ENCODE results near the gene CCDC198. TPM values are rescaled to one million over a fixed set of nuclear protein-coding genes. Genes with fewer than 3 reads are reported as not detected.

CCDC198 gene
- total and polyA plus RNA-seq, 9 of the 15 experiments (the other 6 are each of a cell fraction or from before 2014, with no cell fraction given), result not detected

GRCh38 chr14:57480051-57480450, 13.6 kb downstream of the CCDC198 start:
- Histone ChIP-seq H3K79me2 (ENCODE audit: control insufficient read depth, insufficient read depth, low read length) (no peaks in the 10 kb centered on the region), H3K36me3 (ENCODE audit: control insufficient read depth, insufficient read depth, low read length) (no peaks in the 10 kb centered on the region), H2AFZ (ENCODE audit: low read depth, low read length) (no peak overlapping the region), H3K9ac (ENCODE audit: insufficient read depth in 1 of 2, low read depth in 2 of 2, low read length in 2 of 2) (no peak overlapping the region), H3K4me2 (ENCODE audit: insufficient read depth, low read length) (no peak overlapping the region), H3K9me3 (replicated peaks; ENCODE audit: control insufficient read depth, insufficient read depth, low read depth, low read length) (no peaks in the 10 kb centered on the region), H3K27ac (ENCODE audit: extremely low read depth, low read depth, low read length) (no peak overlapping the region), H3K27me3 (ENCODE audit: control insufficient read depth in 2 of 2, insufficient read depth in 2 of 2, low read length in 2 of 2) (no peaks in the 10 kb centered on the region), H3K4me1 (replicated peaks in 1 of 2; ENCODE audit: control insufficient read depth in 2 of 2, insufficient read depth in 2 of 2, low read length in 2 of 2) (no peaks in the 10 kb centered on the region), H3K4me3 (no peak overlapping the region), H3K9me1 (ENCODE audit: control insufficient read depth, insufficient read depth, low read length) (no peaks in the 10 kb centered on the region), H4K20me1 (replicated peaks; ENCODE audit: control insufficient read depth, insufficient read depth, low read length) (no peaks in the 10 kb centered on the region)
- FAIRE-seq, result no peak
- BruUV-seq (replicated peaks), result no TSS peak
- DNase-seq (ENCODE audit: extremely low read depth in 1 of 4, low spot score in 3 of 4), result no peak
- ATAC-seq, result no peak
- in situ Hi-C loops (cut with MboI) (loop anchor here (10.0 kb wide), 1 partner anchor 605 kb away; no protein-coding TSS in a partner anchor), intact Hi-C loops (cut with micrococcal nuclease) (no loop called here)
- CTCF ChIA-PET (ENCODE audit: low intra/inter-chr PET ratio), result no interaction called here
- POLR2A ChIA-PET, result interaction anchor here (0.6 kb wide), 1 partner anchor 15 kb away, joined by 3 read pairs; no protein-coding TSS in a partner anchor
- TF ChIP-seq MEF2A (IDR thresholded peaks at IDR 0.05; ENCODE audit: control insufficient read depth, low read depth, low read length) (no peak), ZSCAN32 (CRISPR knock-in tag; IDR thresholded peaks at IDR 0.05) (no peak), ZNF146 (CRISPR knock-in tag; IDR thresholded peaks at IDR 0.05; ENCODE audit: unreplicated experiment) (no peak), ASH1L (IDR thresholded peaks at IDR 0.05; ENCODE audit: borderline replicate concordance, low read depth, partially characterized antibody) (no peak), RBM22 (IDR thresholded peaks at IDR 0.05; ENCODE audit: low read depth, low read length, poor library complexity, severe bottlenecking) (no peak)
- WGBS (ENCODE audit: insufficient coverage, low coverage, missing lambda C conversion rate), result 0% methylated on average over 1 of the region's 1 CpG

DNA sequence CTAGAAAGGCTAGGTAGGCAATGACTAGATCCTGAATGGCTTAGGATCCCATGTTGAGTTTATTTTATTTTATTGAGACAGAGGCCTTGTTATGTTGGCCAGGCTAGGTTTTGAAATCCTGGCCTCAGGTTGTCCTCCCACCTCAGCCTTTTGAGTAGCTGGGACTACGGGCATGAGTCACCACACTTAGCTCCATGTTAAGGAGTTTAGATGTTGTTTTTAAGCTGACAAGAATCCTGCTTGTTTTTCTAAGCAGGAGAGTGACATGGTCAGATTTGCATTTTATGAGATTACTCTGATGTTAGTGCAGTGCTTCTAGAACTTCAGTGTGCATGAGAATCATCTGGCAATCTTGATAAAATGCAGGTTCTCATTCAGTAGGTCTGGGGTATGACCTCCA, 14.5 kb downstream of the CCDC198 start:
- Histone ChIP-seq H3K9ac (ENCODE audit: insufficient read depth in 1 of 2, low read depth in 2 of 2, low read length in 2 of 2) (no peak overlapping the region), H3K9me3 (replicated peaks; ENCODE audit: control insufficient read depth, insufficient read depth, low read depth, low read length) (no peaks in the 10 kb centered on the region), H3K36me3 (ENCODE audit: control insufficient read depth, insufficient read depth, low read length) (no peaks in the 10 kb centered on the region), H3K79me2 (ENCODE audit: control insufficient read depth, insufficient read depth, low read length) (no peaks in the 10 kb centered on the region), H2AFZ (ENCODE audit: low read depth, low read length) (no peak overlapping the region), H3K27ac (ENCODE audit: extremely low read depth, low read depth, low read length) (no peak overlapping the region), H3K4me2 (ENCODE audit: insufficient read depth, low read length) (no peak overlapping the region), H3K4me1 (replicated peaks in 1 of 2; ENCODE audit: control insufficient read depth in 2 of 2, insufficient read depth in 2 of 2, low read length in 2 of 2) (no peaks in the 10 kb centered on the region), H3K27me3 (ENCODE audit: control insufficient read depth in 2 of 2, insufficient read depth in 2 of 2, low read length in 2 of 2) (no peaks in the 10 kb centered on the region), H3K9me1 (ENCODE audit: control insufficient read depth, insufficient read depth, low read length) (no peaks in the 10 kb centered on the region), H4K20me1 (replicated peaks; ENCODE audit: control insufficient read depth, insufficient read depth, low read length) (no peaks in the 10 kb centered on the region), H3K4me3 (no peak overlapping the region)
- no peak for DNase-seq (ENCODE audit: extremely low read depth in 1 of 4, low spot score in 3 of 4)
- ChIA-PET POLR2A (no interaction called here), CTCF (ENCODE audit: low intra/inter-chr PET ratio) (no interaction called here)
- intact Hi-C loops (cut with micrococcal nuclease), result no loop called here
- TF ChIP-seq, protein P1, sequence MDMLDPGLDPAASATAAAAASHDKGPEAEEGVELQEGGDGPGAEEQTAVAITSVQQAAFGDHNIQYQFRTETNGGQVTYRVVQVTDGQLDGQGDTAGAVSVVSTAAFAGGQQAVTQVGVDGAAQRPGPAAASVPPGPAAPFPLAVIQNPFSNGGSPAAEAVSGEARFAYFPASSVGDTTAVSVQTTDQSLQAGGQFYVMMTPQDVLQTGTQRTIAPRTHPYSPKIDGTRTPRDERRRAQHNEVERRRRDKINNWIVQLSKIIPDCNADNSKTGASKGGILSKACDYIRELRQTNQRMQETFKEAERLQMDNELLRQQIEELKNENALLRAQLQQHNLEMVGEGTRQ (CRISPR knock-in tag; IDR thresholded peaks at IDR 0.05), result no peak
- no peak for TF ChIP-seq POU5F1 (IDR thresholded peaks at IDR 0.05; ENCODE audit: borderline replicate concordance, low read depth, low read length, partially characterized antibody)
- TF ChIP-seq, protein P2, sequence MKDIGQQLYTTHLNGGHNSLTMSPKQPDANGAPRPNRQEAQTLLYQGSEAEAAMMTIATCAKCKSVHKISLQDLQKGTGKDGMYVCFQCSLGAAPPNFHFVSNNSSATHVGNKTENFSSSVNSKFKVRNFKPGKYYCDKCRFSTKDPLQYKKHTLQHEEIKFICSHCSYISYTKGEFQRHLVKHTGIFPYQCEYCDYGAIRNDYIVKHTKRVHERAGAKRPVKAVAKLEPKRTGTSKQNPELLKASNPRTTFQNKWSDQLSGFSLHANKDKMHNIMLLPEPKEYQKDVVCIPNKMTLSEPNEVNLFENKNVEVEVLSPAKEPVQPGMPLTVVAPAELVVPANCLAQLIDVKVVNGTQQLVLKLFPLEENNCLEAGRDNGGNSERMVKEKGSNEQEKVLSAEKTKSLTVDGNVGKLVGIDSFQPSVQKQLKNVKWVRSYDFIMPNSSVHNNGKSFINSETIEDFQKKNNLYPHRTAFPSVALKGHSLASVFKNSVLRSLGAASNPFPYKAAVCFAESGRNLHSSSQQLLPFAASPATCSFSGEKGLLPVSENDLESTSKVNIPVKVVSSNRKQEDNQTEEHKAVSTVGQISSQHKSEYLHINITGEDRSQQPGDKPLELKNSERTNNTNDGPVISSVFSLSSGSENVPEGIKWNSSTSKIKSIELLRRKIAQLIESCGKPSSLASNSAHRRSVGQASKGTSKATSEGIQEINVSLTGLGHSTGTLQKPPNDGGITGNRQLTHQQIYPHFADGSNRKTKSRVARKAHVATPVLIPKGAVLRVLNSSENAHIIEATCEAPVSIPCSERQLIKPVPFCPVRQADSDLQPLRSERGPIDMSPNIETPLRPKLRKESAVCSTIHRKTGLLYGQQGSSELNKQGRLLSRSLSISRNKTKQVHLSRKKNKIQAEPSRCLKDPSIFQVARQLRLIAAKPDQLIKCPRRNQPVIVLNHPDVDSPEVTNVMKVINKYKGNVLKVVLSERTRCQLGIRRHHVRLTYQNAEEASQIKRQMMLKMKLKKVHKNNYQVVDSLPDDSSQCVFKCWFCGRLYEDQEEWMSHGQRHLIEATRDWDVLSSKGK (CRISPR knock-in tag; IDR thresholded peaks at IDR 0.05), result no peak
- no peak for TF ChIP-seq MYBL2 (IDR thresholded peaks at IDR 0.05; ENCODE audit: low read depth)
- TF ChIP-seq MYBL2 (CRISPR knock-in tag; IDR thresholded peaks at IDR 0.05; ENCODE audit: borderline replicate concordance), result no peak
- WGBS (ENCODE audit: insufficient coverage, low coverage, missing lambda C conversion rate), result 0% methylated on average over 1 of the region's 1 CpG
- FAIRE-seq, result no peak
- no peak for ATAC-seq
- BruUV-seq (replicated peaks), result no TSS peak
- in situ Hi-C loops (cut with MboI), result no loop called here

All from K562 (cell line).